ENCODE measurements around the gene CYRIA.

The CYRIA gene

DNA sequence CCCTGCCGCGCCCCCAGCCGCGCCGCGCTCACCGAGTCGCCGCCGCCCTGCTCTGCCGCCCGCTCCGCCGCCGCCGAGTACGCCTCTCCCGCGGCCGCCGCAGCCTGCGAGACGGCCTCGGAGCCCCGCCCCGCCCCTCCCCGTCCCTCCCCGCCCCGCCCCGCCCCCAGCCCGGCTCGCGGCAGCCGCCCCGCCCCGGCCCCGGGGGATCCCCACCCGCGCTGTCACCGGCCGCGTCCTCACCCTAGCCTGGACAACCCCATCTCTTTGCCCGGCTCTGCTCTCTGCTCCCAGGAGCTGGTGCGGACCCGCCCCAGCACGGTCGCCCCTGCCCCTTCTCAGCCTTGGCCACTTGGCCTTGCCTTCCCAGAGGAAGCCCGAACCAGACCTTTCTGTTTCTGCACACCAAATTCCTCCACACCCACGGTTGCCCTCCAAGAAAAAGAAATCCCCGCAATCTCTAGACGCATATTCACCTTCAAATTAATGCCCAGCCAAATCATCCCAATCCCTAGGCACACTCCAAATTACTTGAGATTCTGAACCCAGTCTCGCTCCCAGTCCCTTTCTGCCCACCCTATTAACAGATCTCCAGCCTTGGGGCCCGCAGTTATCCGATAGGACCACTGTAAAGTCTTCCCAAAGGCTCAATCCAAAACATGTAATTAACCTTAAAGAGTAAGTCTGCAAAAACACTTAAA, at the start of gene CYRIA:
Gene CYRIA, minus strand, starts transcription at position 87 of the 701 bp plus-strand sequence. CDS start 77,715 bp downstream, outside the sequence.
- DNase-seq (ENCODE audit: extremely low read depth, low read depth), result no peak
- TF ChIP-seq CTCF (IDR thresholded peaks at IDR 0.05; ENCODE audit: low read depth, low read length), result no peak

GRCh38 chr2:16713011-16713423, 47.4 kb upstream of the CYRIA start:
- TF ChIP-seq CTCF (IDR thresholded peaks at IDR 0.05; ENCODE audit: low read depth, low read length), result no peak
- DNase-seq (ENCODE audit: extremely low read depth, low read depth), result no peak

GRCh38 chr2:16709769-16710168, 44.1 kb upstream of the CYRIA start:
- DNase-seq (ENCODE audit: extremely low read depth, low read depth), result no peak
- no peak for TF ChIP-seq CTCF (IDR thresholded peaks at IDR 0.05; ENCODE audit: low read depth, low read length)

GRCh38 chr2:16708173-16708572, 42.5 kb upstream of the CYRIA start:
- TF ChIP-seq CTCF (IDR thresholded peaks at IDR 0.05; ENCODE audit: low read depth, low read length), result no peak
- DNase-seq (ENCODE audit: extremely low read depth, low read depth), result no peak

GRCh38 chr2:16707014-16707623, 41.5 kb upstream of the CYRIA start:
- DNase-seq (ENCODE audit: extremely low read depth, low read depth), result no peak
- TF ChIP-seq CTCF (IDR thresholded peaks at IDR 0.05; ENCODE audit: low read depth, low read length), result no peak

DNA sequence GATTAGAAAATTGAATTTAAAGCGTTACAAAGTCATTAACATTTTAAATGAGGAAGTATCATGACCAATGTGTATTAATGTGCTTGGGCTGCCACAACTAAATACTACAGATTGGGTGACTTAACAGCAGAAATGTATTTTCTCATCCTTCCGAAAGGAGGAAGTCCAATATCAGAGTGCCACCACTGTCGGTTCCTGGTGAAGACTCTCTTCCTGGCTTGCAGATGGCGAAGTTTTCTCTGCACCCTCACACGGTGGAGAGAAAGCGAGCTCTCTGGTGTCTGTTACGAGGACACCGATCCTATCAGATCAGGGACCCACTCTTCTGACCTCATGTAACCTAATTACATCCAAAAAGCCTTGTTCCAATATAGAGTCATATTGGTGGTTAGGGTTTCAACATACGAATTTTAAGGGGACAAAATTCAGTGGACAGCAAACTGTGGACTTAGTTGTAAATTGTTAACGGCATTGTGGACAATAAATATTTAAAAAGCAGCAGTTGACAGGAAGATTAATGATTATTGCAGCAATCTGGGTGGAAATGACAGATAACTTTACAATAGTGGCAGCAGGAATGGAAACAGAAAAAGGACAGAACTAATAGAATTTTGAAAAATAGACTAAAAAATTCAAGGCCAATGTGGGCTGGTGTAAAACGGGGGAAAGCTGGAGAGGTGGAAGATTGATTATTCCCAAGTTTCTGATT, 35.1 kb upstream of the CYRIA start:
- no peak for DNase-seq (ENCODE audit: extremely low read depth, low read depth)
- no peak for TF ChIP-seq CTCF (IDR thresholded peaks at IDR 0.05; ENCODE audit: low read depth, low read length)

- no peak for DNase-seq (ENCODE audit: extremely low read depth, low read depth)
- TF ChIP-seq CTCF (IDR thresholded peaks at IDR 0.05; ENCODE audit: low read depth, low read length), result no peak
These were observed 28.2 kb upstream of the CYRIA start for GRCh38 chr2:16693854-16694253.

Measured in AG09319 (cell line).